Left lobe of liver (tissue), 2 donors: ENCODE measurements around the gene TEX48. TPM values are rescaled to one million over a fixed set of nuclear protein-coding genes. Genes with fewer than 3 reads are reported as not detected.

Source experiments
- ATAC-seq: fragments of 200-7000 bp; cut with Tn5 transposase; one replicate; pipeline ENCODE4 v1.9.1; 2020; ENCODE audit warnings: mild to moderate bottlenecking, moderate library complexity
- DNase-seq: peaks from one replicate; pipeline ENCODE4 v3.0.0-alpha.2; 2020; ENCODE audit warnings: low spot score
- total RNA-seq: library from RNA; stranded (reverse); gene quantifications from one replicate; pipeline ENCODE4 v1.2.1, GENCODE V29; 2021
- donor health status: DM: no; HTN: no; CAD: no; lungs with moderate emphysema.
- donor health status: DM: no; HTN: yes; CAD: no.

The TEX48 gene
- total RNA-seq, 1 donor from 2014 or later = not detected

- ATAC-seq (no peak), DNase-seq (no peak)
These were observed 12.0 kb downstream of the TEX48 start for GRCh38 chr9:114669961-114670360.

GRCh38 chr9:114668146-114668545 lies 13.8 kb downstream of the TEX48 start:
- no peak for DNase-seq
- ATAC-seq = no peak

DNA sequence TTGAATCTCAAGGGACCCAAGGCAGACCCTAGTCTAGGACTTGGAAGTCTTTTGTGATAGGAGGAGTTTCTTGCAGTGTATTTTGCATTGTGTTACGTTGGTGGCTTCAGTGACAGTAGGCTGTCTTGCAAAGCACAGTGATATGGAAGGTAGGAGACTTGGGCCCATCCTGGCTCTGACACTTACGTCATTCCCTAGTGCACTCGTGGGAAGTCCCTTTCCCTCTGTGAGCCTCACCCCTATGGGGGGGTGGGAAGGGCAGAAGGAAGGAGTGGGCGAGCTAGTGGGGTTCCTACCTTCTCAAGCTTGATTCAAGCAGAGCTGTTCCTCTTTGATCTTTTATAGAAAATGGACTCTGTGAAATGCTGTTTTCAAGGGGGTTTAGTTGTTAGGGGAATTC lies 15.1 kb downstream of the TEX48 start:
- DNase-seq = no peak
- no peak for ATAC-seq

DNA sequence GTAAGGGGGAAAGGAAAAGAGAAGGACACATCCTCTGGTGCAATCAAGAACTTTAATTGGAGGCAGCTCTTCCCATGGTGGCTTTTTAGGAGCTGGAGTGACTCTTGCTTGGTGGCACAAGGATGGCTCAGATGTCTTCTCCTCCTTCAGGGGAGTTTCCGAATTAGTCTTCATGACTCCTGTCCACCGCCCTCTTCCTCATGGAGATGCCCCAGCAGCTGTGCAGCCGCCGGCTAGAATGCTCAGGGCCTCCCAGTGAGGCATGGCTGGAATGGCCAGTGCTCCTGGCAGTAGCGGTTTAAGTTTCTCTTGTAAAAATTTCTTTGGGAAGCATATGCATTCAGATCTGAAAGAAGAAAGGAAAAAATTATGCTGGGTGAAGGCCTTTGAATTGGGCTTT lies 15.6 kb downstream of the TEX48 start:
- no peak for DNase-seq
- no peak for ATAC-seq

DNA sequence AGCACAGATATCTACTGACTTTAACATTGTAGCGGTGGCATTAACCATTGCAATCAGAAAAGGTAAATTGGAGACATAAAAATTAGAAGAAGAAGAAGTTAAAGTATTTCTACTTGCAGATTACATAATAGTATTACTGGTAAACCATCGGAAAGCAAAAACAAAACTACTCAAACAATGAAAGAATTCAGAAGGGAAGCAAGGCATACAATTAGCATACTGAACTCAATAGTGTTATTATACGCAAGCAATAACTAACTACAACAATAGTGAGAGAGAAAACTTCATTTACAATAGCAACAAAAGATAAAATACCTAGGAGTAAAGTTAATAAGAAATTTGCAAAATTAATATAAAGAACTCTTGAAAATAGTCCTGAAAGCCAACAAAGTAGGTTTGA lies 17.8 kb downstream of the TEX48 start:
- no peak for ATAC-seq
- DNase-seq = no peak

GRCh38 chr9:114662081-114662989 lies 19.7 kb downstream of the TEX48 start:
- ATAC-seq = peak; percentile 91
- DNase-seq = peak; percentile 49

GRCh38 chr9:114657705-114658104 lies 24.3 kb downstream of the TEX48 start, which contains the start of gene TEX53:
Gene TEX53 (minus strand): TSS chr9:114657805. CDS start chr9:114657774, 31 bp downstream.
- no peak for DNase-seq
- ATAC-seq = no peak

GRCh38 chr9:114656301-114656700 lies 25.7 kb downstream of the TEX48 start:
- DNase-seq (no peak), ATAC-seq (no peak)

DNA sequence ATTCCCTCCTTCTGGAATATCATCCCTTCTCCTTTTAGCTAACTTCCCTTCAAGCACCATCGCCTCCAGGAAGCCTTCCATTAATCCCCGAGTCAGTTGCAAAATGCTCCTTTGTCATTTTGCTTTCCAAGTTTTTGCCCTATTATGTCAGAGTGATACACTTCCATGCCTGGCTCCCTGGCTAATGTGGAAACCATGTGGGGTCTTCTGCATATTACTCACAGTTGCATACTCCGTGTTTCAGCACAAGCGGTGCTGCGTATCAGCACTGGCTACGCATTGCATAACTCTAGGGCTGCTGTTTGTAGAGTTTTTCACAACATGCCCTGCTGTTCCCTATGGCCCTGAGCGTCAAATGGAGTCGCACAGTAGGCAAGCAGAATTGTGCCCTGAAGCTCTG lies 26.3 kb downstream of the TEX48 start:
- DNase-seq (no peak), ATAC-seq (peak; percentile 65)

DNA sequence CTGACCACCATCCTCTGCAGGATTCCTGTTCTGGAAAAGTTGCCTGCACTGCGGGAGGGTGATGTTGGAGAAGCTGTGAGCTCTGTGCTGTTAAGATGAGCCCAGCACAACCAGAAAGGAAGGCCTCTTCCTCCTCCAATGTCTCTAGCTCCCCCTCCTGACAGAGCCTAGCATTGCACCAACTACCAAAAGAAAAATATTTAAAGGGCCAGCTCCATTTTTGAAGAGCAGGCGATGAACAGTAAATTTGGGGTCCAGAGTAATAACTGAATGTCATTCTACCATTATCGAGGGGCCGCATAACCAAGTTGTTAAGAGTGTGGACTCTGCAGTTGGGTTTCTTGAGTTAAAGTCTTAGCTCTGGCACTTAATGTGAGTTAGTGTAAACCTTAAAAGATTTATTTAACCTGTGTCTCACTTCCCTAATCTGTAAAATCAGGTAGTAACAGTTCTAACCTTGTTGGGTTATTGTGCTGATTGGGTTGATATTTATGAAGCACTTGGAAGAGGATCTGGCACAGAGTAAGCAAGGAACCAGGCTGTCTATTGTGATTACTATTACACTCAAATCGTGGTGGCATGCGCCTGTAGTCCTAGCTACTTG lies 28.3 kb downstream of the TEX48 start:
- ATAC-seq = peak; percentile 98

GRCh38 chr9:114652776-114653555 lies 29.0 kb downstream of the TEX48 start:
- DNase-seq (no peak), ATAC-seq (peak; percentile 57)

More for the DNA sequence above, 28.3 kb downstream of the TEX48 start:
- DNase-seq = peak; percentile 71

DNA sequence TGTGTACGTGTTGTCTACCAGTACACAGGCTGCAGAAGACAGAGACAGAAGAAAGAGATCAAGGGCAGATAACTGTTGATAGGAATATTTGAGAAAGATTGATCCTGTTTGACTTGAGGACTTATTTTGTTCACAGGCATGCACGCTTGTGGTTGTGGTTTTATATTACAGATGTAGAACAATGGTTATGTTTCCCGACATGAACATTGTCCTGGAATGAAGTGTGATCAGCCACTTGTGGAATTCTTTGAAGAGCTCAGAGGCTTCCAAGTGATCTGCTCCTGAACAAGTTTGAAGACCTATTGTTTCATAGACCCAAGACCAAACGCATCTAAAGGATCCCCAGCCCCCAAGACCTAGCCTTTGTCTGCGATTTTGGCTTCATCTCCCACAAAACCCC lies 38.1 kb downstream of the TEX48 start:
- no peak for ATAC-seq
- no peak for DNase-seq

GRCh38 chr9:114643001-114643400 lies 39.0 kb downstream of the TEX48 start:
- ATAC-seq (no peak), DNase-seq (no peak)

- DNase-seq = no peak
- no peak for ATAC-seq
These were observed 40.0 kb downstream of the TEX48 start for GRCh38 chr9:114641967-114642366.

DNA sequence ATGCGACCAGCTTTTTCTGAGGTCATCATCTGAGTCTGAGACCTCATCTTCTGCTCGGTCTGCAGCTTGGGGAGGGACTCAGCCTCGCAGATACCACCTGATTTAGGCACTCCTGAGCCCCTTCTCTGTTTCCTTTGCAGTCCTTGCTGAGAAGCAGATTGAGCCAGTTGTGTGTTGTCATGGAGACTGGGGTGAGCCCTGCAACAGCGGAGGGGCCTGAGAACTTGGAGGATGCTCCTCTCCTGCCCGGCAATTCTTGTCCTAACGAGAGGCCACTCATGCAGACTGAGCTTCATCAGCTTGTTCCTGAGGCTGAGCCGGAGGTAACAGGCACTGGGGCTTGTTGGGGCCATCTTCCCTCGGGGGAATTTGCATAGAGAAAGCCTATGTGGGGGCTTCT lies 43.6 kb downstream of the TEX48 start:
- DNase-seq (no peak), ATAC-seq (no peak)

GRCh38 chr9:114634387-114634786 lies 47.6 kb downstream of the TEX48 start:
- ATAC-seq (peak; percentile 62), DNase-seq (no peak)

GRCh38 chr9:114633438-114634089 lies 48.4 kb downstream of the TEX48 start:
- DNase-seq (no peak), ATAC-seq (no peak)

GRCh38 chr9:114631166-114631565 lies 50.8 kb downstream of the TEX48 start:
- DNase-seq (no peak), ATAC-seq (no peak)

DNA sequence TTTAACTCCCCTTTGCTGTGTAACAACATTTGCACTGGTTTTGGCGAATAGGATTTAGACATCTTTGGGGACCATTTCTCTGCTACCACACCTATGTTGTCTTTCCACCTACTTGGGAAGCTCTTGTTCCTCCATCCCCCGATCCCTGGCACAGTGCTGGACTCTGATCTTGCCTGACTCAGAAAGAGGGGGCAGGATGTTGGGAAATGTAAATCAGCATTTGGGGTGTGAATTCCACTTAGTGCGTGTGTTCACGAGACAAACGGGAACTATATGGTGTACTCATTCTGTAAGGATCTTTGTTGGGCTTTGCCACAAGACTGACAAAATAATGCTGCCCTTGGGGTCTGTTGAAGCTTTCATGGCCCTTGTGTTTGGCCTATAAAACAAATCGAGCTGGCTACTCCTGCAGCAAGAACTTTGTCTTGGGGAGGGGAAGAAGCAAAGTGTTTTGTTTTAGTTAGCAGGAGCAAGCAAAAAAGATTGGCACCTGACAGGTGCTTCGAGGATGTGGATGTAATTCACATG lies 52.4 kb downstream of the TEX48 start:
- DNase-seq (no peak), ATAC-seq (no peak)

- DNase-seq = no peak
- no peak for ATAC-seq
These were observed 54.4 kb downstream of the TEX48 start for GRCh38 chr9:114627553-114627952.
